Testis (tissue), 2 donors: ENCODE results near the gene VSIG10L2.

Experiments used
- CTCF ChIP-seq, 3 experiments: fragments of 450-650 bp in 2 of 3; fragments of 200-600 bp in 1 of 3; sonication (generic) in 1 of 3; IDR thresholded peaks; one replicate each; pipeline ENCODE4 v1.5.1; 2016 to 2019; ENCODE audit warnings: antibody characterized with exemption in 3 of 3, mild to moderate bottlenecking in 2 of 3, moderate library complexity in 1 of 3
- POLR2A ChIP-seq: fragments of 450-650 bp; IDR thresholded peaks from one replicate; pipeline ENCODE4 v1.6.1; 2017; ENCODE audit warnings: antibody characterized with exemption, mild to moderate bottlenecking, moderate library complexity

- TF ChIP-seq POLR2A (no peak), CTCF (IDR thresholded peaks at IDR 0.05) (no peak)
These were observed 8.5 kb downstream of the VSIG10L2 start for GRCh38 chr11:125954123-125954944.
